C1 segment of cervical spinal cord (tissue), 14 donors: ENCODE data around the gene NNT.
"Not testable (repeated sequence)": the region's sequence is repeated elsewhere in the genome, so short reads cannot be mapped to it uniquely, and the experiment has no call there.

Experiments
- DNase-seq, 14 donors: peaks; one replicate each; lab custom pipeline; 2025; lab: John Stamatoyannopoulos, UW

Gene NNT

GRCh38 chr5:43582082-43583005 is 20.6 kb upstream of the NNT start:
- DNase-seq, result no peak

GRCh38 chr5:43583724-43584123 is 19.3 kb upstream of the NNT start:
- DNase-seq, result no peak

GRCh38 chr5:43584166-43584699 is 18.7 kb upstream of the NNT start:
- DNase-seq, result no peak

GRCh38 chr5:43588842-43589241 is 14.1 kb upstream of the NNT start:
- no peak for DNase-seq

GRCh38 chr5:43589310-43589709 is 13.7 kb upstream of the NNT start:
- no peak for DNase-seq

GRCh38 chr5:43590700-43591099 is 12.3 kb upstream of the NNT start:
- DNase-seq, result no peak

GRCh38 chr5:43592363-43592762 is 10.6 kb upstream of the NNT start:
- DNase-seq, result no peak

- DNase-seq, result not testable (repeated sequence)
Measured at GRCh38 chr5:43598927-43599326, 4.1 kb upstream of the NNT start.

- no peak for DNase-seq
Measured at GRCh38 chr5:43601454-43602260, 1.3 kb upstream of the NNT start.

GRCh38 chr5:43603344-43604217 is 601 bp downstream of the NNT start:
- peak in 13 of 14 donors; percentile 29 to 74 (median 51) for DNase-seq

- DNase-seq, result no peak
Measured at GRCh38 chr5:43604699-43605098, 1.7 kb downstream of the NNT start.

GRCh38 chr5:43606351-43606750 is 3.4 kb downstream of the NNT start:
- DNase-seq, result no peak

GRCh38 chr5:43608406-43608805 is 5.4 kb downstream of the NNT start:
- no peak for DNase-seq

GRCh38 chr5:43609752-43610151 is 6.8 kb downstream of the NNT start:
- no peak for DNase-seq

GRCh38 chr5:43613370-43613769 is 10.4 kb downstream of the NNT start:
- no peak for DNase-seq

- DNase-seq, result no peak
Measured at GRCh38 chr5:43615445-43616184, 12.6 kb downstream of the NNT start.

- no peak for DNase-seq
Measured at GRCh38 chr5:43616535-43616934, 13.6 kb downstream of the NNT start.

- no peak for DNase-seq
Measured at GRCh38 chr5:43619380-43619779, 16.4 kb downstream of the NNT start.

- DNase-seq, result no peak
Measured at GRCh38 chr5:43619911-43620310, 16.9 kb downstream of the NNT start.

GRCh38 chr5:43620944-43621505 is 18.0 kb downstream of the NNT start:
- no peak for DNase-seq
